Measurements from ENCODE around the gene PLSCR4.

GRCh38 chr3:146157325-146158060, 93.4 kb downstream of the PLSCR4 start:
- TF ChIP-seq CTCF (IDR thresholded peaks at IDR 0.05) (no peak), POLR2A (IDR thresholded peaks at IDR 0.05) (no peak)
